Stromal cell of bone marrow (primary cell): ENCODE measurements around the gene CCS.
"Not testable (repeated sequence)": the region's sequence is repeated elsewhere in the genome, so short reads cannot be mapped to it uniquely, and the experiment has no call there.

ENCODE experiments used
- DNase-seq: peaks from one replicate; pipeline ENCODE4 v3.0.0-alpha.2; 2012; ENCODE audit warnings: low read depth

The CCS gene

DNA sequence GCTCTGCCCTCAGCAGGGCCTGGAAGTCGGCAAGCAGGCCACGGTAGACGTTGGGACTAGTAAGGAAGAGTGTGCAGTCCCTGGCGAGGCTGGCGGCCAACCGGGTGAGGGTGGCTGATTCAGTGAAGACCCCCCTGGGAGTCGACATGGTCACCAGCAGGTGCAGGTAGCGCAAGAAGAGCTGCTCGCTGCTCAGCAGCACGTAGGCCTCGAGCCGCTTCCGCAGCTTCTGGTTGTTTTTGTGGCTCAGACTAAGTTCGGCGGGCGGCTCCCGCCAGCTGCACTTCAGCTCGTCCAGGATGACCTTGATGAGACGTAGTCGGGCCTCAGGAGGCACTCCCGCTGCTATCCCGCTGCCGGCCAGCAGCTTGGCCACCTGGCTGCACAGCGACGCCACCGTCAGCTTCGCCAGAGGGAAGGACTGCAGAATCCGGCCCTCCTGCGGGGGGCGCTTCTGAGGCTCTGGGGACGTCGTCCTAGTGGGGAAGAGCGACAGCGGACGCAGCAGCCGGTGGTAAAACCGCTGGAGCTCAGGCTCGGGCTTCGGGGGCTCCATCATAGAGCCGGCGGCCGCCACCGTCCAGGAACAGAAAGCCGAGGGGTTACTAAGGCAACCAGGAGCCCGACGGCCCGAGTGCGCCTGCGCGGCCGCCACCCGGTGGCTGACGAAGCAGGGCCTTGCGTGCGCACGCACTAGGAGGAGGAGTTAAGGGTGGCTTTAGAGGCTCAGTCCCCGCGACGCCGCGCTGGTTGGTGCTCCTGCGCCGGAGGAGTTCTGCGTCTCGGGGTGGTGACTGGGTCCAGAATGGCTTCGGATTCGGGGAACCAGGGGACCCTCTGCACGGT lies at the start of gene CCS, which contains the start of gene CCDC87:
CCS (plus strand) TSS at position 729 of the 846 bp plus-strand sequence; CDS start at position 806, 77 bp downstream.
CCDC87 (minus strand) TSS at position 607 of the 846 bp plus-strand sequence; CDS start at position 559, 48 bp downstream.
- peak; percentile 88 for DNase-seq

DNA sequence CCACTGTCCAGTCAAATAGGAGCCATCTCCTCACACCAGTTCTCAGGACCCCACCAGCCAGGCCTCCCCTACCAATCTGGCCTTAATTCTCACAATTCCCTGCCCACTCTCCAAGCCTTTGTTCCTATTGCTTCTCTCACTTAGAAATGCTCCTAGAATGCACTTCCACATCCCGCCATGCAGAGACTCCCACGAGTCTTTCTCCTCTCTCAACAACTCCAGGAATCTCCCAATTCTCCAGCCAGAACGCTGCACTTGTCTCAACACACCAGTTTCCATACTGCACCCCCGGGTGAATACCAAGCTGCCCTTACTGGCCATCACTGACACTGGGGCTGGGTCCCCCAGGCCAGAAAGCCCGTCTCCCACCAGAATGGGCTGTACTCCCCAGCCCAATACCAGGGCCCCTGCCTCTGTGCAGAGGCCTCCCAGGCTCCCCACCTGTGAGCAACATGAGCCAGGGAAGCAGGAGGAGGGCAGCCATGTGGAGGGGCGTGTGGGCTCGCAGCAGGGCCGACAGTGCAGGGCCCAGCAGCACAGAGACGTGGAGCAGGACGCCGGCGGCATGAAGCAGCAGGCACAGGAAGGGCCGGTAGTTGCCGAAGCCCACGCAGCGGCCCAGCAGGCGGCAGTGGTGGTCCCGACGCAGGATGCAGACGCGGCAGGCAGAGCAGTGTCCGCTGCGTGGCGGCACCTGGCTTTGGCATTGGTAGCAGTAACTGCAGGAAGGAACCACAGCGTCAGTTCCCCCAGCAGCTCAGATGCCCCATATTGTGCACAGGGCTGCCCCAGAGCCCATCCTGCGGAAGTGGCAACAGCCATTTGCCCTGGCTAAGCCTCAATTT lies 49.5 kb upstream of the CCS start:
- DNase-seq: no peak

DNA sequence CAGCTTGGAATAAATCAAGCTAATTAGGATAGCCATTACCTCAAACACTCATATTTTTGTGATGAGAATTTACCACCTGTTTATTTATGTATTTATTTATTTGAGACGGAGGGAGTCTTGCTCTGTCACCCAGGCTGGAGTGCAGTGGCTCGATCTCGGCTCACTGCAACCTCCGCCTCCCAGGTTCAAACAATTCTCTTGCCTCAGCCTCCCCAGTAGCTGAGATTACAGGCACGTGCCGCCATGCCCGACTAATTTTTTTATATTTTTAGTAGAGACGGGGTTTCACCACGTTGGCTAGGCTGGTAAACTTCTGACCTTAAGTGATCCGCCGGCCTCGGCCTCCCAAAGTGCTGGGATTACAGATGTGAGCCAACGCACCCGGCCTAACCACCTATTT lies 48.0 kb upstream of the CCS start:
- DNase-seq: not testable (repeated sequence)

- DNase-seq: peak; percentile 97
Measured at GRCh38 chr11:66545701-66546367, 47.2 kb upstream of the CCS start, which contains the start of gene ZDHHC24. Gene ZDHHC24, minus strand, starts transcription at chr11:66546048. Its CDS starts 45 bp downstream, at chr11:66546003.

DNA sequence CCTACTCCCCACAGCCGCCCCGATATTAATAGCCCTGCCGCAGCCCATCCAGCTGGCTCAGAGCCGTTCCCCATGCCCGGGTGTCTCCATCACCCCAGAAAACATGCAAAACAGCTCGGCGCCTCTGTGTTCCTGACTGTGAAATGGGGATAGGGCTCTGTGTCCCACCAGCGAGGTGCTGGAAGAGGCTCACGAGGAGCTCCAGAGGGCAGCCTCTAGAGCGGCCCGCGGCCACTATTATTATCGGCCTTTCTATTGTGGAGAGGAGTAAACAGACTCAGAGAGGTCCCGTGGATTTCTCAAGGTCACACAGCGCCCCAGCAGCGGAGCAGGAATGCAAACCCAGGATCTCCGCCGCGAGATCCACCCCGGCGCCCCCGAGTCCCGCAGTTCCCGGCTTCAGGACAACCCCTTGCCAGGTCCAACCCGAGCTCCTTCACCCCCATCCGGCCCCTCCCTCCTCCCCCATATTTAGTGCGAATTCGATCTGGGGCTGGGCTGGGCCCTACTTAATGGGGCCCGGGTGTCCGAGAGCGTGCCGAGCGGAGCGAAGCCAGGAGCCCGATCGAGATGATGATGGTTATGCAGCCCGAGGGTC lies 46.5 kb upstream of the CCS start, which contains the start of gene ACTN3:
ACTN3 (plus strand) TSS at position 536 of the 598 bp plus-strand sequence; CDS start at position 571, 35 bp downstream.
- no peak for DNase-seq

DNA sequence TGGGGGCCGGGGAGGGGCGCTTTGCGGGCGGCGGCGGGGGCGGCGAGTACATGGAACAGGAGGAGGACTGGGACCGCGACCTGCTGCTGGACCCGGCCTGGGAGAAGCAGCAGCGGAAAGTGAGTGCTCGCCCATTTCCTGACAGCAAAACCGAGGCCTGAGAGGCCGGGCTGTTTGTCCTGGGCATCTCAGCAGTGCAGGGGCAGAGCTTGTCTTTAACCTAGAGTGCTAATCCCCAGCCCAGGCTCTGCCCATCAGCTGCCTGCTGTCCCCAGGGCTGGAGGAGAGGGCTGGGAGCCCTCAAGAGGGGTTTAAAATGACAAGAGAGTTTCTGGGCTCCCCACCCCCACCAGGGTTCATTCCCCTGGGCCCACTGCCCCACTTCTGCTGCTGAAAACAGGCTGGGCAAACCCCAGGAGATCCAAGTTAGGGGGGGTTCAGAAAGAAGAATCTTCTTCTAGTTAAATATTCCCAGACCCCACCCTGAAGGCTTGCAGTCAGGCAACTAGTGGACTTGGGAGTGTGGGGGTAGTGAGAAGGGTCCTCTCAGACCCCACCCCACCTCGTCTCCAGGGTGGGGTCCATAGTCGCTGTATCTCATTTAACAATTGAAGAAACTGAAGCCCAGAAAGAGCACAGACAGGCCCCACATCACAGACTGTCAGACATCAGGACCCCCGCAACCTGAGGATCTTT lies 45.9 kb upstream of the CCS start:
- no peak for DNase-seq

DNA sequence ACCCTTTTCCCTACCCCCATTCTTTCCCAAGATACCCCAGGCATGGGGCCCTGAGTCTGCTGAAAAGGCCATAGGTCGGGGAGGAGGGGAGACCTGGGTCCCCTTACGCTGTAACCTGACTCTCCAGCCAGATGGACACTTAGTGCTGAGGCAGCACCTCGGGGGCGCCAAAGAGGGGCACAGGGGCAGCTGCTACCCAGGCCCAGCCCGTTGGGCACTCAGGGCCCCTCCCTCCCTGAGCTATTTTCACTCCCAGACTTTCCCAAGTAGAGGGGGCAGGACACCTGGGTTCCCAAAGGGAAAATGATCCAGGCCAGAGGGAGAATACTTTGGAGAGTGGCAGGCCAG lies 45.3 kb upstream of the CCS start:
- DNase-seq: no peak

DNA sequence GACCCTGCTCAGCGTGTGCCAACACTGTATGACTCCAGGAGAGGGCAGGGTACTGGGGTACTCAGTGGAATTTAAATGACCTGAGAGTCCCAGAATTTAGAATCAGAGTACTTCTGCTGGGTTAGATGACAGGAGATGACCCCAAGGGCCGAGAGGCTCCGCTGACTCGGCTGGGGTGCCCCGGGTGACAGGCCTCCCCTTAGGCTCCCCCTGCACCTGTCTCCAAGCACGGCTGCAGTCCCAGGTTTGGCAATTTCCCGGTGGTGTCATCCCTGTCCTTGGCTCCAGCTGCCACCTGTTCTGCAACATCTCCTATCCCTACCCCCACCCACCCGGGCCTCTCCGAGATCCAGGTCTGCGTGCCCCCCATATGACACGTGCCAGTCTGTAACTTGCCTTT lies 44.9 kb upstream of the CCS start:
- no peak for DNase-seq

- DNase-seq: no peak
Measured at GRCh38 chr11:66548774-66549630, 44.0 kb upstream of the CCS start.

DNA sequence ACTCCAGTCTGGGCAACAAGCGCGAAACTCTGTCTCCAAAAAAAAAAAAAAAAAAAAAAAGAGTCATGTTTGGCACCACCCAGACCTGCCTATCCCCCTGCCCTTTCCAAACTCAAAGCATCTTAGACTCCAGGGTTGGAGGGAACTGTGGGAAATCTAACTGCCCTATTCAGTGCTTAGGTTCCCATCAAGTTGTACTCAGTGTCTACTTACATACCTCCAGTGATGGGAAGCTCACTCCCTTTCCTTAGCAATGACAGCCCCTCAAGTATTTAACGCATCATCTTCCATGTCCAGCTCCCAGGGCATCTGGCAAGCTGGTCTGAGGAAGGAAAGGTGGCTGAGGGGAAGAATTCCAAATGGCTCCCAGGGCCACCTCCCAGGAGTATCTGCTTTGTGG lies 43.3 kb upstream of the CCS start:
- DNase-seq: no peak

DNA sequence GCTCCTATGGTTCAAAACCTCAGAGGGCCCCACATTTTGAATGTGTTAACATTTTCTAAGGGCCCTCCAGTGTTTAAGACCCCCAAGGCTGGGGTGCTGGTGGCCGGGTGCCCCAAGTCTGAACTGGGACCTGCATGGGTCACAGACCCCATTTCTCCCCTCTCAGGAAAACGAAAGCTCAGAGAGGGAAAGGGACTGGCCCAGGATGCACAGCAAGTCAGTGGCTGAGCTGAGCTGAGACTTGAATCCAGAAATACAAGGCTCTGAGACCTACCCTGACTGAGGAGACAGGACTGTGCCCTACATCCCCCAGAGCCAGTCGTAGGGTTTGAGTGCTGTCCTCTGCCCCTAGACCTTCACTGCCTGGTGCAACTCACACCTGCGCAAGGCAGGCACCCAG lies 42.1 kb upstream of the CCS start:
- DNase-seq: no peak

GRCh38 chr11:66554602-66555001 lies 38.4 kb upstream of the CCS start:
- no peak for DNase-seq

GRCh38 chr11:66555416-66555815 lies 37.6 kb upstream of the CCS start:
- no peak for DNase-seq

GRCh38 chr11:66556086-66556485 lies 36.9 kb upstream of the CCS start:
- no peak for DNase-seq

GRCh38 chr11:66557733-66558326 lies 35.2 kb upstream of the CCS start:
- no peak for DNase-seq

DNA sequence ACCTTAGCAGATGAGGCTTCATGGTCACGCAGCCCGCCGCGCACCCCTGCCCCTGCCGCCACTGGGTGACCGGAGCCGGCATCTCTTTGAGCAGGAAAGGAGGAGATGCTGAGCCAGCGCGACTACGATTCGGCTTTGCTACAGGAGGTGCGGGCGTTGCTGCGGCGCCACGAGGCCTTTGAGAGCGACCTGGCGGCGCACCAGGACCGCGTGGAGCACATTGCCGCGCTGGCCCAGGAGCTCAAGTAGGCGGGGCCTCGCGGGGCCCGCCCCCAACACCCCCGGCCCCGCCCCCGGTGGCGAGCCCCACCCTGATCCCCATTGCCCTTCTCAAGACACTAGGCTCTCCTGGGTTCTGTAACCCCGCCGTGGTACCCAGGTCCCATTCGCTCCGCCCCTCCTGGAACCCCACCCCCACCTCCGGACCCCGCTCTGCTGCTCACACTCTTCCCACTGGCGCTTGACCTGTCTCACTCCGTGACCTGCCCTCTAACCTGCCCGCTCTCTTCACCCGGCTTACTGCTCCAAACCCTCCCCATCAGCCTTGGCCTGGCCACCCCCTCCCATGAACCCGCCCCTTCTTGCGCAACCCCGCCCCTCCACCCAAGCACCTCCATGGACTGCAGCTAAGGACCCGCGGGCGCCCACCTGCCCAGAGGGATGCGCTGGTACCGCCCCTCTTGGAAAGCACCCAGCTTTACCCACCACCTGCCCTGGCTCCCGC lies 33.7 kb upstream of the CCS start:
- no peak for DNase-seq

- no peak for DNase-seq
Measured at GRCh38 chr11:66559866-66560676, 32.9 kb upstream of the CCS start.
